SU-DHL-6 (cell line): Measurements from ENCODE around the gene FAM25A.

Experiments
- EZH2phosphoT487 ChIP-seq: fragments of 200-600 bp; sonication (generic), shearing (Covaris generic); conservative IDR thresholded peaks from 2 replicates; pipeline ENCODE4 v1.6.1; 2018; ENCODE audit warnings: mild to moderate bottlenecking, antibody characterized with exemption, low read length, moderate library complexity, mixed read lengths
- TF ChIP-seq, protein P1 (sequence below): fragments of 200-600 bp; sonication (generic); IDR thresholded peaks from one replicate; pipeline ENCODE4 v1.5.1; 2017; ENCODE audit warnings: antibody characterized with exemption, mild to moderate bottlenecking, low read length, moderate library complexity; ENCODE audit not compliant: insufficient read depth, poor library complexity, severe bottlenecking

- TF ChIP-seq, protein P1, sequence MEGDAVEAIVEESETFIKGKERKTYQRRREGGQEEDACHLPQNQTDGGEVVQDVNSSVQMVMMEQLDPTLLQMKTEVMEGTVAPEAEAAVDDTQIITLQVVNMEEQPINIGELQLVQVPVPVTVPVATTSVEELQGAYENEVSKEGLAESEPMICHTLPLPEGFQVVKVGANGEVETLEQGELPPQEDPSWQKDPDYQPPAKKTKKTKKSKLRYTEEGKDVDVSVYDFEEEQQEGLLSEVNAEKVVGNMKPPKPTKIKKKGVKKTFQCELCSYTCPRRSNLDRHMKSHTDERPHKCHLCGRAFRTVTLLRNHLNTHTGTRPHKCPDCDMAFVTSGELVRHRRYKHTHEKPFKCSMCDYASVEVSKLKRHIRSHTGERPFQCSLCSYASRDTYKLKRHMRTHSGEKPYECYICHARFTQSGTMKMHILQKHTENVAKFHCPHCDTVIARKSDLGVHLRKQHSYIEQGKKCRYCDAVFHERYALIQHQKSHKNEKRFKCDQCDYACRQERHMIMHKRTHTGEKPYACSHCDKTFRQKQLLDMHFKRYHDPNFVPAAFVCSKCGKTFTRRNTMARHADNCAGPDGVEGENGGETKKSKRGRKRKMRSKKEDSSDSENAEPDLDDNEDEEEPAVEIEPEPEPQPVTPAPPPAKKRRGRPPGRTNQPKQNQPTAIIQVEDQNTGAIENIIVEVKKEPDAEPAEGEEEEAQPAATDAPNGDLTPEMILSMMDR: no peak
- TF ChIP-seq EZH2phosphoT487: no peak
These were observed 40.1 kb upstream of the FAM25A start for GRCh38 chr10:86979977-86980448.
